Stimulated activated CD4-positive, alpha-beta T cell treated with anti-CD3 and anti-CD28 coated beads, Interleukin-1b, Interleukin-23, amount 100 ng/mL, for 4 hours (primary cell): ENCODE measurements around the gene PRRC1.
"Not testable (repeated sequence)": the region's sequence is repeated elsewhere in the genome, so short reads cannot be mapped to it uniquely, and the experiment has no call there.

Source experiments
- DNase-seq, 2 donors: peaks; one replicate each; pipeline ENCODE4 v3.0.0-alpha.2; 2020; ENCODE audit warnings: low read depth in 2 of 2

PRRC1 gene

DNA sequence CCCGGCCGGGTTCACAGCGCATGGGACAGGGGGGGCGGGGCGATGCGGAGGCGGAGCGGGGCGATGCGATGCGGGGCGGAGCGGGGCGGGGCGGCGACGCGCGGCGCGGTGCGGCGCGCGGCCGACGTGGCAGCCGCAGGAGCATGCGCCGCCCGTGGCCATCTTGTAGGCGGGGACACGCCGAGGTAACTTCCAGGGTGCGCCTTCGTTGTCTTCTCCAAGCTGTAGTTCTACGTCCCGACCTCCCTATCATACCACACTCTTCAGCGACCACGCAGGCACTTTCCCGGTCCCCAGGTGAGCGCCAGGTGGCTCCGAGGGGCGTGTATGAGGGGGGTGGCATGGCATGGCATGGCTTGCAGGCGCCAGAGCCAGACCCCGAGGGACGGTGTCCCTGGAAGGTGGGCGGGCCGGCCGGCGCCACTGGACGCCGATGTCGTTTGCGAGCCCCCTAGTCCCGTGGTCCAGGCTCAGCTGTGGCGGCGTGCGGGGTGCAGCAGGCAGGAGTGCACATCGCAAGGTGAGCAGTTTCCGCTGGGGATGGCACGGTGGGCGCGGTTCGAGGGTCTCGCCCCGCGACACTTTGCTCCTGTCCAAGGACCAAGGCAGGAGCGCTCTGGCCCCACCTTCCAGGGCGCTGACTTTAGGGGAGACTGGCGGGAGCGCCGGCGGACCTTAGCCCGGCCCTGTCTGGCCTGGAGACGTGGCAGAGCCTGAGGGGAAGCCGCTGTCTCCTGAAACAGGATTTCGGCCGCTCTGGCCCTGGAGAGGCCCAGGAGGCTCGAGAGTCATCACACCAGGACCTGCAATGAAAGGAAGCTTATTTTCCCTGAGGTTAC is at the start of gene PRRC1:
PRRC1 (plus strand) TSS at position 161 of the 839 bp plus-strand sequence. CDS start 5,840 bp downstream, outside the sequence.
- DNase-seq, result peak; percentile 75 to 80

DNA sequence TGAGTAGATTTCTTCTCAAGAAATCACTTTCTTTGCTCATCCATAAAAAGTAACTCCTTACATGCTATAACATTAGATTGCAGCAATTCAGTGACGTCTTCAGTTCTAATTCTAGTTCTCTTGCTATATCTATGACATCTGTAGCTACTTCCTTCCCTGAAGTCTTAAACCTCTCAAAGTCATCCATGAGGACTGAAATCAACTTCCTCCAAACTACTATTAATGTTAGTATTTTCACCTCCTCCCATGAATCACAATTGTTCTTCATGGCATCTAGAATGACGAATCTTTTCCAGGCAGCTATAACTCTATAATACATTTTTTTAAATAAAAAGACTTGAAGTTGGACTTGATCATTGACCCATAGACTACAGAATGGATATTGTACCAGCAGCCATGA is 46.2 kb upstream of the PRRC1 start:
- no peak for DNase-seq

DNA sequence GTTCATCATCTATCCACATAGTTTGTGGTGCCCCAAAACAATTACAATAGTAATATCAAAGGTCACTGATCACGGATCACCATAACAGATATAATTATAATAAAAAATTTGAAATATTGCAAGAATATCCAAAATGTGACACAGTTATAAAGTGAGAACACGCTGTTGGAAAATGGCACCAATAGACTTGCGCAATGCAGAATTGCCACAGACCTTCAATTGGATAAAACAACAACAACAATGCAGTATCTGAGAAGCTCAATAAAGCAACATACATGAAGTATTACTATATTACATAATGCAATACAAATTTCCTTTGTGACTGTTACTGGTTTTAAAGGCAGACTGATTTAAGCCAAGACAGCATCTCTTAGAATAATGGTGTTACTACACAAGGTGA is 44.7 kb upstream of the PRRC1 start:
- no peak for DNase-seq

DNA sequence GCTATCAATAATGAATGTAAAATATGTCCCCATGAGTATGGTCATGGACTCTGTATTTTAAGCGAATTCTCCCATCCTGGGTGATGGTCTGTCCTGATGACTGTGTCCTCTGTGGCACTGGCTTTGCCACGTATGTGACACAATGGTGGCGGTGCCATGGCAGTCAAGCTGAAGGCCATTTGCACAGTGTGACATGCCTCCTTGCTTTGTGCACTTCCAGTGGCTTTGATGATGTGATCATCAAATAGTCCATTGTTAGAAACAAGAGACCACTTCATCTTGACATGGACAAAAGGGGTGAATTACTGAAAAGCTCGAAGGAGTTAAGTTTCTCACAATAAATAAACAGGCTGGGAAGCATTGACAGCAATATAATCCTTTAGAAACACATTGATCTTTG is 31.0 kb upstream of the PRRC1 start:
- no peak for DNase-seq

DNA sequence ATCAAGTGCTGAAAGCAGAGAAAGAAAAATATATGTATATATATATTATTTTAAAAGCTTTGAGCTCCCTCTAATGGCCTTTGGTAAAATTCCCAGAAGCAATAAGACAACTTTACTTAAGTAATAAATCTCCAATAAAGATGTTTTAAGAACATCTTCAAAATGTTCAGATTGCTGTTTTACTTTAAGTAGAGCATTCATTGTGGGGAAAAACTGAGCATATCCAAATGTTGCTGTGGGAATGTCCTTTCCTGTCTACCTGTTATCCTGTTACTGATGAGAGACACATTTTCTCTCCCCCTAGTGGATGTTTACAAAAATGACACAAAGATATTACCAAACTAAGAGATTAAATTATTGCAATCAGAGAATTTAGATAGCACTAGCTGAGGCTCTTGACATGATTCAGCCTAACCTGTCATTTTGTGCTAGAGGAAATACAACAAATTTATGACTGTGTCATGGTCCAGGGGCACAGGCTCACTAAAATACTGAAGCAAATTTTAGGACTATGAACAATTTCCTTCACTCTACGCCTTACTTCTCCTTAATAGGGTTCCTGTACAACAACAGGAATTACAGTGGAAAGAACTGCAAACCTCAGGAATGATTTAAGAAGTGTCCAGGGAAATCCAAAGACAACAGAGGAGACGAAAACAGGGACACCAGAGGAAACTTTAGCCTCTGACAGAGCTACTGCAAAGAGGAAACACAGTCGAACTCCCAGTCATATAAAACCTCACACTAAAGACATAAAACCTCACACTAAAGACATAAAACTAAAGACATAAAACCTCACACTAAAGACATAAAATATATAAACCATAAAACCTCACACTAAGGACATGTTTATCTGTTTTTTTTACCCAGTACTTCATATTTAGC is 24.3 kb upstream of the PRRC1 start:
- no peak for DNase-seq

DNA sequence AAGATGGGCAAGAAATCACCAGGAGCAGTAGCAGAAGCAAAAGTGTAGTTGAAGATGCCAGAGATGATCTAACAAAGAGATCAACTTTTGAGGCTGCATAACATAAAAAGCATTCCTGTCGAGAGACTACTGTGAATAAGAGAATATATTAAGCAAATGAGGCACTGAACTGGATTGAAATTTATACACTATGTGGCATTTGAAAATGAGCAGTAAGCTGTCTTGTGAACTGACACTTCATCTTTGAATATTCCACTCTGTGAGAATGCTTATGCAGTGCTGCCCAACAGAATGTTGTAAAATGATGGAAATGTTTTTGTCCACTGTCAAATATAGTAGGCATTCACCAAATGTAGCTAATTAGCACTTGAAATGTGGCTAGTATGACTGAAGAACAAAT is 18.9 kb upstream of the PRRC1 start:
- DNase-seq, result no peak

DNA sequence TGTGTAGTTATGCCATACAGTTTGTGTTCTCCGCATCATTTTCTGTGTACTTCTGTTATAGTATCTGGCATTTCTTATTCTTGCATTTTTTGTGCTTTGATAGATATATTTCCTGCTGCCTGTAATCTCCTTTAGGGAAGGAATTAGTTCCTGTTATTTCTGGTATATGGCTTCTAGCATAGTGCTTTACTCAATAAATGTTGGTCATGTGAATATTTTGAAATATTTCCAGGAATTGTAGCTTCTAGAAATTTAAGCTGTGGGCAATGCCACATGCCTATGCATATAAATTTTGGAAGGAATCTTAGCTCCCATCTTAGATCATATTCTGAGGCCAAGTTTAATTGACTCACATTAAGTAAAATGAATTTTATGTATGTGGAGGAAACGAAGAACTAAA is 11.5 kb upstream of the PRRC1 start:
- no peak for DNase-seq

DNA sequence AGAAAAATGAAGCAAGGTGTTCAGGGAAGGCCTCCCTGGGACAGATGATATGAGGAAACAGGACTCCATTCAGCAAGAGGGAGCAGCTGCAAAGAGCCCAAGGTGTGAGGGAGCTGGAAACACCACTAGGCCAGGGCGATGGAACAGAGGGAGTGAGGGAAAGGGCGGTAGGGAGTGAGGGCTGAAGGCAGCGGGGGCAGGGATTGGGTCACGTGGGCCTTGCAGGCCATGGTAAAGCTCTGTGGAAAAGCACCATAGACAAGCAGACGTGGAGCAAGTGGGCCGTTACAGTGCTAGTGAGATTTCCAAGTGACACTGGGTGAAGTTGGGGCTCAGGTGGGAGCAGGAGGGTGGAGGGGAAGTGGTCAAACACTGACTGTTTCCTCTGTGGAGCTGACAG is 10.8 kb upstream of the PRRC1 start:
- no peak for DNase-seq

DNA sequence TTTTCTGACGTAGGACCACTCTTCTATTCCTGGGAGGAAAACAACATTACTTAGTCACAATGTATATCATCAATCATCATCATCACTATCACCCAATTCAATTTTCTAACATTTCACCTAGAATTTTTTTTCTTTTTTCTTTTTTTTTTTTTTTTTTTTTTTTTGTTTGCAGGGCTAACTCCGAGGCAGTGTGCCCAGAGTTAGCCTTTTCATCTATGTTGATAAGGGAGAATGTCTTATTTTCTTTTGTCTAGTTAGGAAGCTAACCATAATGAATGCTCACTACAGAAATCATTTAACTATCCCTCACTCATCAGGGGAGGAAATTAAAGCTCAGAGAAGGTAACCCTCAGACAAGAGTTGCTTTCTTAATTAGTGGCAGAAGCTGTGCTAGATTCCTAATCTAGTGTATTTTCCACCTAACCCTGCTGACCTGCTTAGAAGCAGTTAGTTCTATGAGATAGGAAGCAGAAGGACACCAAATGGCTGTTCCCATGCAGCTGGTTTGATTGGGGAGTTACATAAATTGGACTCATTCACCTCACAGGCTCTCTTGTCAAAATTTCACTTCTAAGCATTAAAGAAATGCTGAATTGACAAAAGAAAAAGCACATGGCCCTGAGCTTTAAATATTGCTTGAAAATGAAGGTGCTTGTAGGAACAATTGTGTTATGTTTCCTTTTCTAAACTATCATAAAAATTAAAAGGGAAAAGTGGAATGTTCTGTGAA is 8.6 kb upstream of the PRRC1 start:
- DNase-seq, result no peak

DNA sequence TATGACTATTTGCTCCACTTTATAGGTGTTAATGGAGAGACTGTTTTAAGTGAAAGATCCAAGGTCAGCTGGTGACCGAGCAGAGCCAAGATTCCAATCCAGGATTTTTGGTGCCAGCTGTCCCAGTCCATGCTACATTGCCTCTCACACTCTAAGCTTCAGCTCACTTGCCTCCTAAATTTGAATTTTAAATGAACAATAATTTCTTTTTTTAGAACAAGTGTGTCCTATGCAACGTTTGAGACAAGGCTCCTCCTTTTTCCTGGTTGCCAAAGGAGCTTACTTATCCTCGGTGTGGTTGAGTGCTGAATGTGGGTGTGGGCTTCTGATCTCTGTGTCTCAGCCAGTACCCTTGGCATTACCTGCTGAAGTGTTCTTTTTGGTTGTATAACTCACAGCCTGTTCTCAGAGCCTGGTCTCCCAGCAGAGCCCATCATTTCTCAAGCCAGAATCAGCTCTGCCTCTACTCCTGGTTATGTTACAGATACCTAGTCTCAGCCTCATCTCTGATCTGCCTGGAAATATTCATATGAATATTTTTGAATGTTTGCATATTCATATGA is 4.0 kb upstream of the PRRC1 start:
- no peak for DNase-seq

DNA sequence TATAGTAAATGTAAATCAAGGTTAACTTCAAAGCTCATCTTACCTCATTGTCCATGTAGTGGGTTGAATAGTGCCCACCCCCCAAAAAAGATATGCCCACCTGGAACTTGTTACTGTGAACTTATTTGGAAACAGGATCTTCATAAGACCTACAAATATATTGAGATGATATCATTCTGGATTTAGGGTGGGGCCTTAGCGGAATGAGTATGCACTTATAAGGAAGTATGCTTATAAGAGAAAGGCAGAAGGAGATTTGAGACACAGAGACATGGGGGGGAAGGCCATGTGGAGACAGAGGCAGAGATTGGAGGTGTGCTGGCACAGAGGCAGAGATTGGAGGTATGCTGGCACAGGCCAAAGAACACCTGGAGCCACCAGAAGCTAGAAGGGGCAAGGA is 2.6 kb upstream of the PRRC1 start:
- DNase-seq, result no peak

DNA sequence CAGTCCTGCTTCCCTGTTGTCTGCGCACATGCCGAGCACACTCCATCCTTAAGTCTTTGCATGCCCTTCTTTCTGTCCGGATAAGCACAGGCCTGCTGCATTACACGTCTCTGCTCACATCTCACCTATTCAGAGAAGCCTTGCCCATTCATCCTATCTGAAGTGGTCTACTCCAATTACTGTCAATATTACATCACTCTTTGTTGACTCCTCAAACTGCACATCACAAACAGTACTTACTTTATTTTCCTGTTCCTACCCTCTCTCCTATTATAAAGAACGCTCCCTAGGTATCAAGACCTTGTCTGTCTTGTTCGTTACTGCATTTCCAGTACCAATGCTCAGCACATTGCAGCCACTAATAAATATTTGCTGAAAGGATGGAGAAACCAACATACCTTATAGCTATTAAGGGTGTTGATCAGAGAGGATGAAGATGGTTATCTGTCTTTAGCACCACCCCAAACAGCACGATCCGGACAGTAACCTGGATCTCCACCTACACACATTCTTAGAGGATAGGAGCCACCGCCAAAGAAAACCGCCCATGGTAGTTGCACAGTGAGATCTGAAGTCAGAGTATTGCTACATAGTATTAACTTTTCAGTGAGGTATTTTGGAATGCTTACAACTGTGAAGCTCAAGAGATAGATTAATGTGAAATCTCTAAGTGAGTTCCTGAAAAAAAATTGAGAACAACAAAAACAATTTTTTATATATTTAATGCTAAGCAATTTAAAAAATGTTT is 1.6 kb upstream of the PRRC1 start:
- no peak for DNase-seq

DNA sequence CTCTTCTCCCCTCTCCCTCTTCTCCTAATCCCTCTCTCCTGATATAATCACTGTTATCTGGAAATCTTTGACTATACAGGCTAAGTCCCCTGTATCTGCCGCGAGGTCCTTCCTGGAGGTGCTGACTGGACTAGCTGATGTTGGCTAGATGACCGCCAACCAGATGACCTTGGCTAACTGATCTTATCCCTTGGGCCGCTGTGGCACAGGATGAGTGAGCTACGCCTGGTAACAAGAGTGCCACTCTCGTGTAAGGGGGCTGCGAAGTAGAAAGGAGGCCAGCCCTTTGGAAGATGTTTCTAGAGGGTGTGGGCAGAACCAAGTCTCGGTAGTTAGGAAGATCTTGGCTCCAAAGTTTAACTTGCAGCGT is 345 bp upstream of the PRRC1 start:
- DNase-seq, result no peak

DNA sequence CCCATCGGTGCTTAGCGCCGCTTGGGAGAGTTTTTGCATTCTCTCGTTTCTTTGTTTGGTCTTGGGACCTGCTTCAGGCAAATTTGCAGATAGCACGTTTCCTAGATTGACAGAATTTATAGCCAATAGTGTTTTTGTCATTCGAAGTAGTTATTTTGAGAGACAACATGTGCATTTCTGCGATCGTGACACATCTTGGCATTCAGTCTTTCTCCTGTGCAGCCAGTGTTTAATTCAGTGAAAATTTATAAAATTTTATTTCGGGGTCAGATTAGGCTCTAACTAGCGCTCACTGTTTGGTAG is 830 bp downstream of the PRRC1 start:
- DNase-seq, result no peak

DNA sequence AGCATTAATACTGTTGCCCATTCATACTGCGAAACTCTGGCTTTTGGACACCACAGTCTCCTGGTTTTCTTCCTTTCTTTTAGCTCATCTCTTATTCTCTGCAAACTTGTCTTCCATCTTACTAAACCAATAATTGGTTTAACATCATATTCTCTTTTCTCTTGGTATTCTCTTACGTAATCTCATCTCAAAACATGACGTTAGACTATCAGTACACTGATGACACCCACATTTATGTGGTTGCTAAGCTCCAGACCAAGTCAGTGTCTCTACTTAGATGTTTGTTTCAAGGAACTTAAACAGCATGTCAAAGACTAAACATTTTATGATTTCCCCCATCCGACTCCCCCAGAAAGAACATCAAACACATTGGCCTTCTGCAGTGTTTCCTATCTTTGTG is 2.1 kb downstream of the PRRC1 start:
- no peak for DNase-seq

DNA sequence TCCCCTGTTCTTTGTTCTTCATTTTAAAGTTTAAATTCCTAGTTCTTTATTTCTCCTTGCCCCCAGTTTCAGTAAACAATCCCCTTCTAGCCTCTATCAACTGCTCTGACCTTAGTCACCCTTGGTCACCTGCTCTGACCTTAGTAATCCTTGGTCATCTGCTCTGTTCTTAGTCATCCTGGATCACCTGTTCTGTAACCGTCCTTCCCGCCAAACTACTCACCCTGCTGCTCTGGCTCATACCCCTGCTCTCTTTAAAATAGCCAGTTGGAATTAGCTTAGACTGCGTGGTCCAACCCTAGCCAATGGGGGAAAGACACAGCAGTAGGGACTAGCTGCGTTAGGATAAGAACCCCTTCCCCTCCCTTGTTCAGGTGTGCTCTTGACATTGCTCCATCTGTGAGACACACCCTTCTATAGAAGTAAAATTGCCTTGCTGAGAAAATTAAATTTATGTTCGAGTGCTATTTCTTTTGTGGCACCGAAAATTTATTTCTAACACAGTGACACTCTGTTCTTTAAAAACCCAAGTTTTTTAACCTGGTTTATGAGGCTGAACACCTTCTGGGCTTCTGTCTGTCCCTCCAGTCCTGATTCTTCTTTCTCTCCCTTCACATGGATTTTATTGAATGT is 3.8 kb downstream of the PRRC1 start:
- DNase-seq, result no peak

DNA sequence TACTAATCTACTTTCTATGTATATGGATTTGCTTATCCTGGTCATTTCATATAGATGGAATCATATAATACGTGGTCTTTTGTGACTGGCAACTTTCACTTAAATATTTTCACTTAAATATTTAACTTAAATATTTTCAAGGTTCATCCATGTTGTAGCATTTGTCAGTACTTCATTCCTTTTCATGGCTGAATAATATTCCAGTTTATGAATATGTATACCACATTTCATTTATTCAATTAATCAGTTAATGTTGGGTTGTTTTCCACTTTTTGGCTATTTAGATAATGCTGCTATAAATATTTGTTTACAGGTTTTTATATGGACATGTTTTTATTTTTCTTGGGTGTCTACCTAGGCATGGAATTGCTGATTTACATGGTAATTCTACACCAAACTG is 7.7 kb downstream of the PRRC1 start:
- no peak for DNase-seq

DNA sequence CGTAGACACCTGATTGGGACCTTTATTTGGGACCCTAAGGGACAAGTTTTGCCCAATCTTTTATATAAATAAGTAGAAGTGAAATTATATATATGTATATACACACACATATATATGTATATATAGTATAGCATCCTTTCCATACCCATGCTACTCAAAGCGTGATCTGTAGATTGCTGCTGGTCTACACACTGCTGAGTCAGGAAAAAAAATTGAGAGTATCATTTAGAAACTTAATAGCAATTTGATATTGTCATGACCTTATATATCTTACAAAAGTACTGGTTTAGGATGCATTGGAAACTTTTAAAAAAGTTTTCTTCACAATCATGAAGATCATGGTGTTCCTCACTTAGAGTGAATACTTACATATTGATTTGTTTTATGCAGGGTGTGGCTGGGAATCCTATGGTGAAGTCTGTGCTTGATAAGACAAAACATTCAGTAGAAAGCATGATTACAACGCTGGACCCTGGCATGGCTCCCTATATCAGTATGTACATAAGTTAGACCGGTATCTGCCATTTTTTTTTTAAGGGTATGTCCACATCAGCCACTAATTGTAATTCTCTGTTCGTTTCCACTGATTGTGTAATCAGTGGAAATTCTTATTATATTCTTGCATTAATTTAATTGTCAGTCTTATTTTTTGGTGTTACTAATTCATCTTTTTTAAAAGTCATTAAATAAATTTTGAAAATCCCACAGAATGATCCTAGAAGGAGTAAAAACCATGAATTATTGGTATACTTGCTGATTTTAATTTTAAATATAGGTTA is 12.7 kb downstream of the PRRC1 start:
- no peak for DNase-seq

DNA sequence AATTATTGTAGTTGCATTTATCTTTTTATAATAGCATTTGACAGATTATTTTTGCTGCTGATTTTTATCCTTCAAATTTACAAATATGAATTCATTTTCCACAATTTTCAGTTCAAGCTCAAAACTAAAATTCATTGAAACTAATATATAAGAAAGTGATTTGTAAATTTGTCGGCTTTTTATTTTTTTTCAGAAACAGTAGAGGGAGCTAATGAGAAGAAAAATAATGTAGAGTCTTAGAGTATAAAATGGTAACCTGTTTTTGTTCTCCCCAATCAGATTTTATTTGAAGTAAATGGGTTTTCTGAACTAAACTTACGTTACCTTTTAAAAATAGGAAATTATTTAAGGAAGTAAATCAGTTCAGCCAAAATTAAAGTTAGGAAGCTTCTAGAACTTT is 19.2 kb downstream of the PRRC1 start:
- no peak for DNase-seq

DNA sequence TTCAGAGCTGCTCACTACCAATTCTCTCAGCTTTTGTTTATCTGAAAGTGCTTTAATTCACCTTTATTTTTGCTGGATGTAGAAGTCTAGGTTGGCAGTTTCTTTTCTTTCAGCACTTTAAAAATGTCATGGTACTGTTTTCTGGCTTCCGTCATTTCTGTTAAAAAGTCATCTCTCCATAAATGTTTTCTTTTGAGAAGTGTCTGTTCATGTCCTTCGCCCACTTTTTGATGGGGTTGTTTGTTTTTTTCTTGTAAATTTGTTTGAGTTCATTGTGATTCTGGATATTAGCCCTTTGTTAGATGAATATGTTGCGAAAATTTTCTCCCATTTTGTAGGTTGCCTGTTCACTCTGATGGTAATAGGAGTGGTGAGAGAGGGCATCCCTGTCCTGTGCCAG is 23.1 kb downstream of the PRRC1 start:
- DNase-seq, result not testable (repeated sequence)
